Ishikawa (cell line): ENCODE data around the gene KRTAP2-3.

Experiments used
- CEBPB ChIP-seq: IDR thresholded peaks from 2 replicates; pipeline ENCODE4 v1.6.1; 2012
- CREB1 ChIP-seq: IDR thresholded peaks from 2 replicates; pipeline ENCODE4 v1.6.1; 2012; ENCODE audit warnings: low read depth
- EGR1 ChIP-seq: IDR thresholded peaks from 2 replicates; pipeline ENCODE4 v1.6.1; 2012
- EP300 ChIP-seq: IDR thresholded peaks from 2 replicates; pipeline ENCODE4 v1.6.1; 2012; ENCODE audit warnings: borderline replicate concordance
- FOXM1 ChIP-seq: IDR thresholded peaks from 2 replicates; pipeline ENCODE4 v1.6.1; 2012; ENCODE audit warnings: low read depth, borderline replicate concordance
- MAX ChIP-seq: IDR thresholded peaks from 2 replicates; pipeline ENCODE4 v1.6.1; 2012
- NFIC ChIP-seq: IDR thresholded peaks from 2 replicates; pipeline ENCODE4 v1.6.1; 2012
- RAD21 ChIP-seq: IDR thresholded peaks from 2 replicates; pipeline ENCODE4 v1.6.1; 2012; ENCODE audit warnings: low read depth
- REST ChIP-seq: IDR thresholded peaks from 2 replicates; pipeline ENCODE4 v1.6.1; 2012; ENCODE audit warnings: low read depth, mild to moderate bottlenecking
- TAF1 ChIP-seq: IDR thresholded peaks from 2 replicates; pipeline ENCODE4 v1.6.1; 2012; ENCODE audit warnings: low read depth, mild to moderate bottlenecking
- TCF12 ChIP-seq: IDR thresholded peaks from 2 replicates; pipeline ENCODE4 v1.6.1; 2012; ENCODE audit warnings: low read depth
- TEAD4 ChIP-seq: IDR thresholded peaks from 2 replicates; pipeline ENCODE4 v1.6.1; 2012
- USF1 ChIP-seq: IDR thresholded peaks from 2 replicates; pipeline ENCODE4 v1.6.1; 2012
- YY1 ChIP-seq: IDR thresholded peaks from 2 replicates; pipeline ENCODE4 v1.6.1; 2012; ENCODE audit warnings: low read depth

GRCh38 chr17:41063449-41063848 is 3.5 kb upstream of the KRTAP2-3 start:
- TF ChIP-seq REST (no peak), CREB1 (no peak), CEBPB (no peak), RAD21 (no peak), MAX (no peak), TCF12 (no peak), EP300 (no peak), FOXM1 (no peak), TAF1 (no peak), YY1 (no peak), USF1 (no peak), NFIC (no peak), EGR1 (no peak), TEAD4 (no peak)
